Trophoblast cell (in vitro differentiated cells and primary cell): ENCODE measurements around the gene ERAS. TPM values are rescaled to one million over a fixed set of nuclear protein-coding genes. Genes with fewer than 3 reads are reported as not detected.

Experiments used
- DNase-seq, 2 donors: peaks; one replicate each; pipeline ENCODE4 v3.0.0-alpha.2; 2016
- H2AFZ ChIP-seq: 2 replicates; pipeline ENCODE4 v1.6.1; 2013; ENCODE audit warnings: low read length, moderate library complexity, mild to moderate bottlenecking; ENCODE audit not compliant: insufficient read depth, poor library complexity
- H2AK5ac ChIP-seq: 2 replicates; pipeline ENCODE4 v1.6.1; 2013; ENCODE audit warnings: mild to moderate bottlenecking, low read length
- H2BK120ac ChIP-seq: 2 replicates; pipeline ENCODE4 v1.6.1; 2013; ENCODE audit warnings: low read length, mild to moderate bottlenecking, moderate library complexity; ENCODE audit not compliant: insufficient read depth, poor library complexity
- H2BK12ac ChIP-seq: 2 replicates; pipeline ENCODE4 v1.6.1; 2013; ENCODE audit warnings: mild to moderate bottlenecking, low read length, moderate library complexity
- H2BK5ac ChIP-seq: 2 replicates; pipeline ENCODE4 v1.6.1; 2013; ENCODE audit warnings: low read length, low read depth, moderate library complexity, mild to moderate bottlenecking; ENCODE audit not compliant: poor library complexity
- H3K14ac ChIP-seq: 2 replicates; pipeline ENCODE4 v1.6.1; 2013; ENCODE audit warnings: mild to moderate bottlenecking, low read length
- H3K18ac ChIP-seq: 2 replicates; pipeline ENCODE4 v1.6.1; 2013; ENCODE audit warnings: mild to moderate bottlenecking, low read length
- H3K23ac ChIP-seq: 2 replicates; pipeline ENCODE4 v1.6.1; 2013; ENCODE audit warnings: low read length
- H3K27ac ChIP-seq: 2 replicates; pipeline ENCODE4 v1.5.1; 2013; ENCODE audit warnings: low read depth, mild to moderate bottlenecking, inconsistent platforms, low read length, moderate library complexity
- H3K27me3 ChIP-seq: 2 replicates; pipeline ENCODE4 v1.6.1; 2013; ENCODE audit warnings: inconsistent platforms, mild to moderate bottlenecking, low read length, moderate library complexity; ENCODE audit not compliant: insufficient read depth
- H3K36me3 ChIP-seq, 2 experiments: 1 replicate in 1 of 2; 2 replicates in 1 of 2; pipeline ENCODE4 v1.6.1; 2013; ENCODE audit warnings: low read length in 2 of 2, mild to moderate bottlenecking in 2 of 2, moderate library complexity in 1 of 2; ENCODE audit not compliant: insufficient read depth in 2 of 2, control insufficient read depth in 1 of 2
- H3K4ac ChIP-seq: 2 replicates; pipeline ENCODE4 v1.6.1; 2013; ENCODE audit warnings: low read depth, mild to moderate bottlenecking, low read length, moderate library complexity
- H3K4me1 ChIP-seq, 2 experiments: 1 replicate in 1 of 2; 2 replicates in 1 of 2; pipeline ENCODE4 v1.6.1; 2013; ENCODE audit warnings: low read length in 2 of 2, mild to moderate bottlenecking in 2 of 2, moderate library complexity in 1 of 2; ENCODE audit not compliant: insufficient read depth in 2 of 2, control insufficient read depth in 1 of 2
- H3K4me2 ChIP-seq: 2 replicates; pipeline ENCODE4 v1.6.1; 2013; ENCODE audit warnings: inconsistent platforms, mild to moderate bottlenecking, low read length, moderate library complexity
- H3K4me3 ChIP-seq: 2 replicates; pipeline ENCODE4 v1.5.1; 2013; ENCODE audit warnings: mild to moderate bottlenecking, low read depth, low read length, inconsistent platforms
- H3K79me1 ChIP-seq: one replicate; pipeline ENCODE4 v1.6.1; 2013; ENCODE audit warnings: low read length
- H3K79me2 ChIP-seq: 2 replicates; pipeline ENCODE4 v1.6.1; 2013; ENCODE audit warnings: low read length, mild to moderate bottlenecking; ENCODE audit not compliant: control insufficient read depth, insufficient read depth, poor library complexity
- H3K9ac ChIP-seq: 2 replicates; pipeline ENCODE4 v1.6.1; 2013; ENCODE audit warnings: mild to moderate bottlenecking, low read length
- H3K9me3 ChIP-seq: 2 replicates; pipeline ENCODE4 v1.6.1; 2013; ENCODE audit warnings: low read depth, mild to moderate bottlenecking, control low read depth, inconsistent platforms, low read length; ENCODE audit not compliant: insufficient read depth
- H4K12ac ChIP-seq: 2 replicates; pipeline ENCODE4 v1.6.1; 2013; ENCODE audit warnings: low read depth, mild to moderate bottlenecking, low read length, moderate library complexity
- H4K8ac ChIP-seq: 2 replicates; pipeline ENCODE4 v1.6.1; 2013; ENCODE audit warnings: low read depth, mild to moderate bottlenecking, low read length, moderate library complexity
- H4K91ac ChIP-seq: one replicate; pipeline ENCODE4 v1.6.1; 2013; ENCODE audit warnings: low read depth, mild to moderate bottlenecking, low read length, moderate library complexity
- WGBS: extraction: QIAGEN DNeasy Blood & Tissue Kit; methylation state at CpG from one replicate; pipeline ENCODE4 v1.1.7; 2013; ENCODE audit warnings: missing lambda C conversion rate; ENCODE audit not compliant: insufficient read length, insufficient coverage; ENCODE audit errors: extremely low coverage; 5-methylcytosine and 5-hydroxymethylcytosine counted together
- polyA plus RNA-seq: library from polyadenylated mRNA; stranded (reverse); fragments of 200-250 nt; gene quantifications from 2 replicates; pipeline ENCODE4 v1.2.3, GENCODE V29; 2013

Gene ERAS, protein sequence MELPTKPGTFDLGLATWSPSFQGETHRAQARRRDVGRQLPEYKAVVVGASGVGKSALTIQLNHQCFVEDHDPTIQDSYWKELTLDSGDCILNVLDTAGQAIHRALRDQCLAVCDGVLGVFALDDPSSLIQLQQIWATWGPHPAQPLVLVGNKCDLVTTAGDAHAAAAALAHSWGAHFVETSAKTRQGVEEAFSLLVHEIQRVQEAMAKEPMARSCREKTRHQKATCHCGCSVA
- polyA plus RNA-seq = 0.06 and 0.07 TPM in 2 replicates

- H3K79me1 ChIP-seq = no peaks in the 10 kb centered on the region
Observed at GRCh38 chrX:48826135-48826875, at the start of gene ERAS. ERAS (plus strand) TSS chrX:48826513; CDS start chrX:48829124, 2,611 bp downstream.

DNA sequence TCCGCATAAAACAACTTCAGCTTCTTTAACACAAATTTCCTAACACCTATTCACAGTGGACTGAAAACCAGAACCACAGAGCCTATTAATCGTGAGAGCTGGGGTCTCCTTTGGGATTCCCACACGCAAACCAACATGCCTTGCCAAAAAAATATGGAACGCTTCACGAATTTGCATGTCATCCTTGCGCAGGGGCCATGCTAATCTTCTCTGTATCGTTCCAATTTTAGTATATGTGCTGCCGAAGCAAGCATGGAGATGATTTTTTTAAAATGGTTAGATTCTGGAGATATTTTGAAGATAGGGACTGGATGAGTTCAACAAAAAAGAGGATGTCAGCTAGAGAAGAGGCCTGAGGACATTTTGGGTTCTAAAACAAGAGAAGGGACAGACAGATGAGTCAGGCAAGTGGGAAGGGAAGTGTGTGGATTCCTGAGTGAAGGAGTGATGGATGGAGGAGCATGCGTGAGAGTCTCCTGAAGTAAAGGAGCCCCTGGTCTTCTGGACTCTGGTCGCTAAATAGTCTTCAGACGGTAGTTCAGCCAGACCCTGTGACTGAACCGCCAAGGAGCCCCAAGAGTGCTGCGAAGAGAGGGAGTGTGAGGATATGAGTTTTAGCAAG is 49.4 kb upstream of the ERAS start:
- Histone ChIP-seq H2BK5ac (no peak overlapping the region), H2BK120ac (no peak overlapping the region), H3K4me2 (no peak overlapping the region), H3K14ac (no peak overlapping the region), H4K8ac (no peak overlapping the region), H3K4me3 (no peak overlapping the region), H3K36me3 (no peaks in the 10 kb centered on the region), H4K91ac (no peak overlapping the region), H3K9me3 (no peaks in the 10 kb centered on the region), H3K4me1 (no peaks in the 10 kb centered on the region), H4K12ac (peak overlapping the region; percentile 43), H3K79me2 (no peaks in the 10 kb centered on the region), H2BK12ac (no peak overlapping the region), H2AK5ac (no peak overlapping the region), H3K79me1 (no peaks in the 10 kb centered on the region), H3K18ac (no peak overlapping the region), H3K27ac (no peak overlapping the region), H2AFZ (no peak overlapping the region), H3K4ac (no peak overlapping the region), H3K23ac (no peak overlapping the region), H3K27me3 (no peaks in the 10 kb centered on the region), H3K9ac (no peak overlapping the region)
- no peak for DNase-seq
- no CpG with 5 or more reads among the region's 13 CpGs for WGBS

More at GRCh38 chrX:48826135-48826875, at the start of gene ERAS:
- Histone ChIP-seq H4K8ac (no peak within 1 kb of the TSS), H3K4me1 (peaks cover 2 to 4% of the 10 kb centered on the region in 2 experiments), H3K27me3 (peaks cover 5% of the 10 kb centered on the region), H2BK5ac (no peak within 1 kb of the TSS), H3K9ac (no peak within 1 kb of the TSS), H4K12ac (no peak within 1 kb of the TSS), H3K14ac (no peak within 1 kb of the TSS), H2AFZ (no peak within 1 kb of the TSS), H2AK5ac (no peak within 1 kb of the TSS), H2BK120ac (no peak within 1 kb of the TSS), H3K4ac (no peak within 1 kb of the TSS), H3K18ac (no peak within 1 kb of the TSS), H3K4me3 (no peak within 1 kb of the TSS), H2BK12ac (no peak within 1 kb of the TSS), H3K27ac (no peak within 1 kb of the TSS), H3K79me2 (no peaks in the 10 kb centered on the region), H3K4me2 (no peak within 1 kb of the TSS), H3K36me3 (peaks cover 40 to 41% of the 10 kb centered on the region in 2 experiments), H3K9me3 (peaks cover 4% of the 10 kb centered on the region), H4K91ac (no peak within 1 kb of the TSS), H3K23ac (no peak within 1 kb of the TSS)
- no peak for DNase-seq
- no CpG with 5 or more reads among the region's 67 CpGs for WGBS

DNA sequence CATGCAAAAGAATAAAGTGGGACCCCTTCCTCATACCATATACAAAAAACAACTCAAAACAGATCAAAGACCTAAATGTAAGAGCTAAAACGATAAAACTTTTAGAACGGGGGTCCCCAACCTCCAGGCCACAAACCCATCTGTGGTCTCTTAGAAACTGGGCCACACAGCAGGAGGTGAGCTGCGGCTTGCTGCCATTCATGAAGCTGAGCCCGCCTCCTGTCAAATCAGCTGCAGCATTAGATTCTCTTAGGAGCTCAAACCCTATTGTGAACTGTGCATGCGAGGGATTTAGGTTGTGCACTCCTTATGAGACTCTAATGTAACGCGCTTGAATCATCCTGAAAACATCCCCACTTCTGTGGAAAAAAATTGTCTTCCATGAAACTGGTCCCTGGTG is 46.9 kb upstream of the ERAS start:
- no peak overlapping the region for H3K14ac ChIP-seq
- no peak overlapping the region for H2BK12ac ChIP-seq
- no peak overlapping the region for H3K4me2 ChIP-seq
- H4K91ac ChIP-seq = no peak overlapping the region
- H3K4me3 ChIP-seq = no peak overlapping the region
- no peaks in the 10 kb centered on the region for H3K36me3 ChIP-seq
- WGBS = no CpG with 5 or more reads among the region's 7 CpGs
- H3K79me2 ChIP-seq = no peaks in the 10 kb centered on the region
- H4K8ac ChIP-seq = no peak overlapping the region
- H2AK5ac ChIP-seq = no peak overlapping the region
- no peak overlapping the region for H3K4ac ChIP-seq
- H3K4me1 ChIP-seq = no peaks in the 10 kb centered on the region
- H3K27me3 ChIP-seq = no peaks in the 10 kb centered on the region
- H3K27ac ChIP-seq = no peak overlapping the region
- no peak for DNase-seq
- no peaks in the 10 kb centered on the region for H3K79me1 ChIP-seq
- H3K23ac ChIP-seq = no peak overlapping the region
- no peak overlapping the region for H2AFZ ChIP-seq
- H3K9ac ChIP-seq = no peak overlapping the region
- no peak overlapping the region for H2BK5ac ChIP-seq
- no peak overlapping the region for H3K18ac ChIP-seq
- H2BK120ac ChIP-seq = no peak overlapping the region
- H4K12ac ChIP-seq = no peak overlapping the region
- no peaks in the 10 kb centered on the region for H3K9me3 ChIP-seq

DNA sequence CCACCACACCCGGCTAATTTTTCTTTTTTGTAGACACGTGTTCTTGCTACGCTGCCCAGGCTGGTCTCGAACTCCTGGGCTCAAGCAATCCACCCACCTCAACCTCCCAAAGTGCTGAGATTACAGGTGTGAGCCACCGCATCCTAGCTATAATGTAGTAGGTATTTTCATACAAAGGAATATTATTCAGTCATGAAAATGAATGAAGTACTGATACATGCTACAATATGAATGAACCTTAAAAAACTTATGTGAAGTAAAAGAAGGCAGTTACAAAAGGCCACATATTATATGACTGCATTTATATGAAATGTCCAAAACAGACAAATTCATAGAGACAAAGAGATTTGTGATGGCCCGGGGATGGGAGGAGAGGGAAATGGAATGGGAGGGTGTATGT is 44.6 kb upstream of the ERAS start:
- H3K4me3 ChIP-seq = no peak overlapping the region
- no peak overlapping the region for H3K9ac ChIP-seq
- no peaks in the 10 kb centered on the region for H3K27me3 ChIP-seq
- no peaks in the 10 kb centered on the region for H3K36me3 ChIP-seq
- no peak overlapping the region for H4K8ac ChIP-seq
- 100% methylated on average over 1 of the region's 6 CpGs for WGBS
- H4K12ac ChIP-seq = no peak overlapping the region
- no peak overlapping the region for H3K4ac ChIP-seq
- H3K27ac ChIP-seq = no peak overlapping the region
- H2AFZ ChIP-seq = no peak overlapping the region
- no peak overlapping the region for H3K14ac ChIP-seq
- H3K79me2 ChIP-seq = no peaks in the 10 kb centered on the region
- H2BK5ac ChIP-seq = no peak overlapping the region
- H3K79me1 ChIP-seq = no peaks in the 10 kb centered on the region
- no peaks in the 10 kb centered on the region for H3K4me1 ChIP-seq
- no peak overlapping the region for H2BK120ac ChIP-seq
- H3K9me3 ChIP-seq = no peaks in the 10 kb centered on the region
- H3K4me2 ChIP-seq = no peak overlapping the region
- no peak overlapping the region for H3K23ac ChIP-seq
- H4K91ac ChIP-seq = no peak overlapping the region
- H3K18ac ChIP-seq = no peak overlapping the region
- no peak for DNase-seq
- no peak overlapping the region for H2AK5ac ChIP-seq
- no peak overlapping the region for H2BK12ac ChIP-seq
